HG03135 (cell line): ENCODE data around the gene SESN3.
"Not testable (repeated sequence)": the region's sequence is repeated elsewhere in the genome, so short reads cannot be mapped to it uniquely, and the experiment has no call there.

Experiments used
- ATAC-seq: cut with Tn5 transposase; IDR thresholded peaks from one replicate; pipeline ENCODE4 v1.9.1; 2021; ENCODE audit warnings: mild to moderate bottlenecking, moderate library complexity; ENCODE audit not compliant: unreplicated experiment

Gene SESN3

GRCh38 chr11:95231127-95231880, at the start of gene SESN3:
TSS of gene SESN3 (minus strand) at chr11:95231202. CDS start at chr11:95230860, 342 bp downstream.
- peak; percentile 96 for ATAC-seq

- no peak for ATAC-seq
Observed at GRCh38 chr11:95279921-95280868, 49.2 kb upstream of the SESN3 start.

- no peak for ATAC-seq
Observed at GRCh38 chr11:95277868-95278267, 46.9 kb upstream of the SESN3 start.

- no peak for ATAC-seq
Observed at GRCh38 chr11:95276139-95276538, 45.1 kb upstream of the SESN3 start.

- ATAC-seq: not testable (repeated sequence)
Observed at GRCh38 chr11:95273618-95274017, 42.6 kb upstream of the SESN3 start.

- ATAC-seq: no peak
Observed at GRCh38 chr11:95269036-95269819, 38.2 kb upstream of the SESN3 start.

- ATAC-seq: no peak
Observed at GRCh38 chr11:95268391-95268790, 37.4 kb upstream of the SESN3 start.

- no peak for ATAC-seq
Observed at GRCh38 chr11:95267601-95268213, 36.7 kb upstream of the SESN3 start.

GRCh38 chr11:95266751-95267374, 35.9 kb upstream of the SESN3 start:
- ATAC-seq: no peak

GRCh38 chr11:95264881-95265280, 33.9 kb upstream of the SESN3 start:
- no peak for ATAC-seq

GRCh38 chr11:95262994-95263765, 32.2 kb upstream of the SESN3 start:
- ATAC-seq: no peak

- no peak for ATAC-seq
Observed at GRCh38 chr11:95257456-95257971, 26.5 kb upstream of the SESN3 start.

GRCh38 chr11:95256321-95256779, 25.3 kb upstream of the SESN3 start:
- no peak for ATAC-seq

- no peak for ATAC-seq
Observed at GRCh38 chr11:95255251-95256145, 24.5 kb upstream of the SESN3 start.

GRCh38 chr11:95254716-95255115, 23.7 kb upstream of the SESN3 start:
- ATAC-seq: peak; percentile 13

- peak; percentile 99 for ATAC-seq
Observed at GRCh38 chr11:95254131-95254704, 23.2 kb upstream of the SESN3 start.

- ATAC-seq: no peak
Observed at GRCh38 chr11:95253141-95253540, 22.1 kb upstream of the SESN3 start.

GRCh38 chr11:95252586-95252985, 21.6 kb upstream of the SESN3 start:
- no peak for ATAC-seq
